Measurements from ENCODE around the gene GNAI3.
A peak's percentile ranks its signal among the peaks of the same experiment; 100 is the strongest.

Gene GNAI3

DNA sequence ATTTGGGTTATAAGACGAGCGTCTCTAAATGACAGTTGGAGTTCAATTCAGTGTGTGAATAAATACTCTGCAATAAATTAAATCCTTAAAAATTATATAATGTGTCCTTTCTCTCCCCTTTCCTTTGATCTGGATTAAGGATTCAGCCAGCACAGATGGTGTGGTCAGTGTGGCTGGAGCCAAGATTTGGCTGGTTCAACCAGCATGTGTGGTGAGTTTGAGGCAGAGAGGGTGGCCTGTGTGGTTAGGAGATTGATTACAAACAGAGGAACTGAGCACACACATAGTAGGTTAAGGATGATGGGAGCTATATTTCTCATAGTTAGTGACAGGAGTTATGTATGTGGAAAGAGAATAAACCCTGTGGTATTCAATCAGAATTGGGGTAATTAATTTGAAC lies 24.7 kb upstream of the GNAI3 start:
- TF ChIP-seq, protein P1, sequence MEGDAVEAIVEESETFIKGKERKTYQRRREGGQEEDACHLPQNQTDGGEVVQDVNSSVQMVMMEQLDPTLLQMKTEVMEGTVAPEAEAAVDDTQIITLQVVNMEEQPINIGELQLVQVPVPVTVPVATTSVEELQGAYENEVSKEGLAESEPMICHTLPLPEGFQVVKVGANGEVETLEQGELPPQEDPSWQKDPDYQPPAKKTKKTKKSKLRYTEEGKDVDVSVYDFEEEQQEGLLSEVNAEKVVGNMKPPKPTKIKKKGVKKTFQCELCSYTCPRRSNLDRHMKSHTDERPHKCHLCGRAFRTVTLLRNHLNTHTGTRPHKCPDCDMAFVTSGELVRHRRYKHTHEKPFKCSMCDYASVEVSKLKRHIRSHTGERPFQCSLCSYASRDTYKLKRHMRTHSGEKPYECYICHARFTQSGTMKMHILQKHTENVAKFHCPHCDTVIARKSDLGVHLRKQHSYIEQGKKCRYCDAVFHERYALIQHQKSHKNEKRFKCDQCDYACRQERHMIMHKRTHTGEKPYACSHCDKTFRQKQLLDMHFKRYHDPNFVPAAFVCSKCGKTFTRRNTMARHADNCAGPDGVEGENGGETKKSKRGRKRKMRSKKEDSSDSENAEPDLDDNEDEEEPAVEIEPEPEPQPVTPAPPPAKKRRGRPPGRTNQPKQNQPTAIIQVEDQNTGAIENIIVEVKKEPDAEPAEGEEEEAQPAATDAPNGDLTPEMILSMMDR (IDR thresholded peaks at IDR 0.05; ENCODE audit: borderline replicate concordance, control extremely low read depth, extremely low read depth, insufficient read depth, missing control alignments) = no peak
- DNase-seq (ENCODE audit: low spot score) = no peak
- in situ Hi-C loops (cut with MboI; ENCODE audit: low sequenced_read_pairs, unreplicated experiment) = no loop called here

DNA sequence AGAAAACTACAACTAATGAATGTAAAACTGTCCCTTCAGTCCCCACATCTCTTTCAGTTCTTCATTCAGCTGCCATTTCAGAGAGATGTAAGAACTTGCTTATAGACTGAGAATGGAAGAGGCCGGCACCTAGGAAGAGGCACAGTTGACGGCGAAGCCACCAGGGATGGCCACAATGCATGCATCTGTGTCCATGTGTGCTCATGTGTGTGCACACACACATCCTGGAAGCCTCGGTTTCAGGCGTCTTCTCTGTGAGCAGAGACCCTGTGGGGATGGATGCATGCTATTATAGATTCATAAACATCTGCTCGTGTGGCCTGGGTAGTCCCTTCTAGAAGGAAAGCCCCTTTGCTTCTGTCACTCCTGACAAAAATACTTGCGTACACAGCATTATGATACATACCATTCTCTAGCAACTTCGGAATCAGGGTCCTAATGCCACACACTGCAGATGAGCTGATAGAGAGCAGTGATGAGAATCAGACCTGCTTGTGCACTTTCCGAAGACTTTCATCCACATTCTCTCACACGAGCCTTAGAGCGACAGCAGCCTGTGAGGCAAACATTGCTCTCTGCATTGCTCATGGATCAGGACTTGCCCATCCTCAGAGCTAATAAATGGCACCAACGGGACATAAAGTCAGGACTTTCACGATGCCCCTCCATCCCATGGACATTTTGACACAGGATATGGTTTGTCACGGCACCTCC lies 21.2 kb upstream of the GNAI3 start:
- in situ Hi-C loops (cut with MboI; ENCODE audit: low sequenced_read_pairs, unreplicated experiment) = no loop called here
- TF ChIP-seq, protein P1 (IDR thresholded peaks at IDR 0.05; ENCODE audit: borderline replicate concordance, control extremely low read depth, extremely low read depth, insufficient read depth, missing control alignments) = no peak
- peak; percentile 71 for DNase-seq (ENCODE audit: low spot score)

DNA sequence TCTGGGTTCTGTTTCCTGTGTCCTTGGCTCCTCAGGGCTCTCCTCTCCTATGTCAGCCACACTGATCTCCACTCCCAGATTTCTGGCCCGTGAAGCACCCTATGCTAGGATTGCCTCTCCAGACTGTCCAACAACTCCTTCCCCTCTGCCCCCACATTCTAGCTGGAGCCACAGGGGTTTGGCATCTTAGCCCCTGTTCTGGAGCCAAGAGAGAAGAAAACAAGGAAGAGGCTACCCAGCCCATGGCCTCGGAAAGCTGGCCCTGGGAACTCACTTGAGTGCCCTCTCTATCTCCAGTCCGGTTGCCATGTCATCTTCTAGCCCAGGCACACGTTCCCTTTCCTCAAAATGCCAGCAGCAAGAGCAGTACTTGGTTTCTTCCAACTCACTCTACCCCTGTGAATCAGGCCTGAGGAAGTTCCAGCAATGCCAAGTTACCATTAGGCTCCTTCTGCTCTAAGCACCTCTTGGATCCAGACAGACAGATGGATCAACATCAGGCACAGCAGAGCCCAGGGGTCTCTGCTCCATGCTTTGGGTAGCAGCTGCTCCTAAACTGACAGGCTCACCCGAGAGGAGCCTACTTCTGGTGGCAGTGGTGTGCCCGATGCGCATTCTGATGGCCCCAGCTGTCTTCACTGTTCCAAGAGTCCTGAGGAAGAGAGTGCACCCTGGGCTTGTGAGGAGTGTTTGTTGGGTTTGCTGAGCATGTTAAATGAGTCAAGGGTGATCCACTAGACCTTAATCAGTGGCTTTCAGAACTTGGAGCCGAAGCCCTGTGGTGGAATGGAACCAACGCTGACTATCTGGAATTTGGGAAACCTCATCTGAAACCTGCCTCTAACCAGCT lies 20.3 kb upstream of the GNAI3 start:
- no peak for DNase-seq (ENCODE audit: low spot score)
- in situ Hi-C loops (cut with MboI; ENCODE audit: low sequenced_read_pairs, unreplicated experiment) = no loop called here
- TF ChIP-seq, protein P1 (IDR thresholded peaks at IDR 0.05; ENCODE audit: borderline replicate concordance, control extremely low read depth, extremely low read depth, insufficient read depth, missing control alignments) = no peak

DNA sequence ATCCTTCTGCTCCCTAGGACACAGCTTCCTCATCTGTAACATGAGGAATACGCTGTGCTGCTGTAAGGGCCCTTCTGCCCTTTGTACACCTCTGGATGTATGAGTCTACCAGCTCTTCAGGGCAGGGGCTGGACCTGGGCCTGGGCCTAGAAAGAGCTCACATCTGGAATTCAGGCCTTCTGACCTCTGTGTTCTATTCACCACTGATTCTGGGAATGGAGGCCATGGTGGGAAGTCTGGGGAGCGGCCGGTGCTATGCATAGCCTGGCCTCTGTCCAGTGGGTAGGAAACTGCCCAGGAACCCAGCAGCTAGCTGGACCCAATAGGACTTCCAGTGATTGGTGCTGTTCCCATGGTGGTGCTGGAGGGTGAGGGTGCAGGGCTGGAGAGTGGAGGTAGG lies 19.7 kb upstream of the GNAI3 start:
- in situ Hi-C loops (cut with MboI; ENCODE audit: low sequenced_read_pairs, unreplicated experiment) = no loop called here
- TF ChIP-seq, protein P1 (IDR thresholded peaks at IDR 0.05; ENCODE audit: borderline replicate concordance, control extremely low read depth, extremely low read depth, insufficient read depth, missing control alignments) = no peak
- DNase-seq (ENCODE audit: low spot score) = no peak

- in situ Hi-C loops (cut with MboI; ENCODE audit: low sequenced_read_pairs, unreplicated experiment) = loop anchor here (5.0 to 10.0 kb wide), 2 partner anchors 33 to 245 kb away; partner anchors contain the start of gene PSRC1
- TF ChIP-seq, protein P1 (IDR thresholded peaks at IDR 0.05; ENCODE audit: borderline replicate concordance, control extremely low read depth, extremely low read depth, insufficient read depth, missing control alignments) = no peak
- DNase-seq (ENCODE audit: low spot score) = no peak
These were observed 18.4 kb upstream of the GNAI3 start for GRCh38 chr1:109529881-109530456.

DNA sequence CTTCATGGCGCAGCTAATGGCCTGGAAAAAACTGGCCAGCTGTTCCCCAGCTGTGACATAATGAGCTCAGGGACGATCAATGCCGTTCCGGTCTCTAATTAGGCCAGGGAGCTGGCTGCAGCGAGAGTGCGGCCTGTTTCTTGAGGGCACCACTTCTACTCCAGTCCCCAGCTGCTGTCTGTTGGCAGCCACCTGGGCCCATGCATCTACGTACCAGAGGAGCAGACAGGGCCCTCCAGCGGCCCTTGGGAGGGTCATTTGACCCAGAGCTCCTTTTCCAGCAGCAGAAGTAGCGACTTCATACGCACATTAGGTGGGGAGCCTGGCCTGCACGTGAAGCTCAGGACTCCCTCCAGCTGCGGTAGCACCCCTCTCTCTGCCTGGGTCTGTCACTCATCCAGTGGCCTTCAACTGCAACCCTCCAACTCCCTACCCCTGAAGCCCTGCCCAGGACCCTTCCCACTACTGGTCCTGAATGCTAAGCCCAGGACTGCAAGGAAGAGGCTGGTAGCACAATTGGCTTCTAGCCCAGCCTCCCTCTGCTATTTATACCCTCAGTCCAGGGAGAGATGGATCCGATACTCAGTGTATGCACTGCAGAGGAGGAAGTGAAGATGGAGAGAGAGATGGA lies 17.8 kb upstream of the GNAI3 start:
- DNase-seq (ENCODE audit: low spot score) = no peak
- TF ChIP-seq, protein P1 (IDR thresholded peaks at IDR 0.05; ENCODE audit: borderline replicate concordance, control extremely low read depth, extremely low read depth, insufficient read depth, missing control alignments) = no peak
- in situ Hi-C loops (cut with MboI; ENCODE audit: low sequenced_read_pairs, unreplicated experiment) = loop anchor here (5.0 to 10.0 kb wide), 2 partner anchors 33 to 246 kb away; partner anchors contain the start of gene PSRC1
